ENCODE measurements around the gene DDX3X. TPM values are rescaled to one million over a fixed set of nuclear protein-coding genes. Genes with fewer than 3 reads are reported as not detected.

Gene DDX3X
- total and polyA plus RNA-seq, 9 of the 15 experiments (the other 6 are each of a cell fraction or from before 2014, with no cell fraction given): 51.3 to 232 (median 138) TPM

DNA sequence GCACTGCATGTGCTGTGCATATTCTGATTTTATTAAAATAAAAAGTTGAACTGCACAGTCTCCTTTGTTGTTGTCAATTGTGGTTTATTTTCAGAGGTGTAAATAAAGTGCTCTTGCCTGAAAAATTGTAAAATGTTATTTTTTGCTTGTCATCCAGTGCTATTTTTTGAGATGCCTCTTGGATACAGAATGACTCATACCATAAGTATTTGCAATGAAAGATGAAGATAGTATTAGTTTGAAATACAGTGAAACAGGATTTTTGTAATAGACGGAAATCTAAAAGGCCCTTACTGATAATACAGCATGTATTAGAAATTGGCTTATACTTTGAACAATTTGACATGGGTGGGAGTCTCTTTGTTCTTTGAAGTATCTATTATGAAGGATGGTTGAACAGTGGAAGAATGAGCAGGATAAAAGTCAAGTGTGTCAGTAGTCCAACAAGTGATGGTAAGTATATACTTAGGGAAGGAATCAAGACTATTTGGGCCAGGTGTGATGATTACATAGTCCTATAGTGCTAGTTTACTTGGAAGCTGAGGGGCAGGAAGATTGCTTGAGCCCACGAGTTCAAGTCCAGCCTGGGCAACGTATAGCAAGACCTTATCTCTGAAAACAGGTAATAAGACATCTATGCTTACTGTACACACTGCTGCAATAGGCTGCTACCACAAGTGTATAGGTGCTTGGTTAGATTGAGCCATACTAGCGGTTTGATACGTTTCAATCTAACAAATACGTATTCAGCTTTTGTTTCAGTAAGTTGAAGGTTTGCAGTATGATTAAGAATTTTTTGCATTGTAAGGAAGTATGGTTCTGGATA is 16.4 kb downstream of the DDX3X start (continued):
- no peak for TF ChIP-seq KDM4B (IDR thresholded peaks at IDR 0.05; ENCODE audit: borderline replicate concordance in 2 of 2, low read depth in 1 of 2)
- TF ChIP-seq, protein P1, sequence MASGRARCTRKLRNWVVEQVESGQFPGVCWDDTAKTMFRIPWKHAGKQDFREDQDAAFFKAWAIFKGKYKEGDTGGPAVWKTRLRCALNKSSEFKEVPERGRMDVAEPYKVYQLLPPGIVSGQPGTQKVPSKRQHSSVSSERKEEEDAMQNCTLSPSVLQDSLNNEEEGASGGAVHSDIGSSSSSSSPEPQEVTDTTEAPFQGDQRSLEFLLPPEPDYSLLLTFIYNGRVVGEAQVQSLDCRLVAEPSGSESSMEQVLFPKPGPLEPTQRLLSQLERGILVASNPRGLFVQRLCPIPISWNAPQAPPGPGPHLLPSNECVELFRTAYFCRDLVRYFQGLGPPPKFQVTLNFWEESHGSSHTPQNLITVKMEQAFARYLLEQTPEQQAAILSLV (tag; IDR thresholded peaks at IDR 0.05): no peak
- TF ChIP-seq, protein P2, sequence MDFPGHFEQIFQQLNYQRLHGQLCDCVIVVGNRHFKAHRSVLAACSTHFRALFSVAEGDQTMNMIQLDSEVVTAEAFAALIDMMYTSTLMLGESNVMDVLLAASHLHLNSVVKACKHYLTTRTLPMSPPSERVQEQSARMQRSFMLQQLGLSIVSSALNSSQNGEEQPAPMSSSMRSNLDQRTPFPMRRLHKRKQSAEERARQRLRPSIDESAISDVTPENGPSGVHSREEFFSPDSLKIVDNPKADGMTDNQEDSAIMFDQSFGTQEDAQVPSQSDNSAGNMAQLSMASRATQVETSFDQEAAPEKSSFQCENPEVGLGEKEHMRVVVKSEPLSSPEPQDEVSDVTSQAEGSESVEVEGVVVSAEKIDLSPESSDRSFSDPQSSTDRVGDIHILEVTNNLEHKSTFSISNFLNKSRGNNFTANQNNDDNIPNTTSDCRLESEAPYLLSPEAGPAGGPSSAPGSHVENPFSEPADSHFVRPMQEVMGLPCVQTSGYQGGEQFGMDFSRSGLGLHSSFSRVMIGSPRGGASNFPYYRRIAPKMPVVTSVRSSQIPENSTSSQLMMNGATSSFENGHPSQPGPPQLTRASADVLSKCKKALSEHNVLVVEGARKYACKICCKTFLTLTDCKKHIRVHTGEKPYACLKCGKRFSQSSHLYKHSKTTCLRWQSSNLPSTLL (IDR thresholded peaks at IDR 0.05): no peak
- no peak for TF ChIP-seq ZFPM2 (CRISPR knock-in tag; IDR thresholded peaks at IDR 0.05)
- no peak for TF ChIP-seq TRIM28 (IDR thresholded peaks at IDR 0.05)
- TF ChIP-seq, protein P3, sequence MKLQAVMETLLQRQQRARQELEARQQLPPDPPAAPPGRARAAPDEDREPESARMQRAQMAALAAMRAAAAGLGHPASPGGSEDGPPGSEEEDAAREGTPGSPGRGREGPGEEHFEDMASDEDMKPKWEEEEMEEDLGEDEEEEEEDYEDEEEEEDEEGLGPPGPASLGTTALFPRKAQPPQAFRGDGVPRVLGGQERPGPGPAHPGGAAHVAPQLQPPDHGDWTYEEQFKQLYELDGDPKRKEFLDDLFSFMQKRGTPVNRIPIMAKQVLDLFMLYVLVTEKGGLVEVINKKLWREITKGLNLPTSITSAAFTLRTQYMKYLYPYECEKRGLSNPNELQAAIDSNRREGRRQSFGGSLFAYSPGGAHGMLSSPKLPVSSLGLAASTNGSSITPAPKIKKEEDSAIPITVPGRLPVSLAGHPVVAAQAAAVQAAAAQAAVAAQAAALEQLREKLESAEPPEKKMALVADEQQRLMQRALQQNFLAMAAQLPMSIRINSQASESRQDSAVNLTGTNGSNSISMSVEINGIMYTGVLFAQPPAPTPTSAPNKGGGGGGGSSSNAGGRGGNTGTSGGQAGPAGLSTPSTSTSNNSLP (IDR thresholded peaks at IDR 0.05; ENCODE audit: borderline replicate concordance, low read depth, low read length): no peak
- TF ChIP-seq MCM3 (IDR thresholded peaks at IDR 0.05): no peak
